Prostate gland (tissue), 2 donors: Measurements from ENCODE around the gene MGAT5. TPM values are rescaled to one million over a fixed set of nuclear protein-coding genes. Genes with fewer than 3 reads are reported as not detected.

Experiments
- DNase-seq: peaks from one replicate; pipeline ENCODE4 v3.0.0-alpha.2; 2019; ENCODE audit warnings: low spot score
- H3K27ac ChIP-seq, 2 donors: fragments of 200-600 bp; sonication (generic); 2 replicates each; pipeline ENCODE4 v1.5.1; 2017 to 2019
- H3K27me3 ChIP-seq: fragments of 200-600 bp; sonication (generic); replicated peaks from 2 replicates; pipeline ENCODE4 v1.5.1; 2019; ENCODE audit not compliant: insufficient read depth
- H3K36me3 ChIP-seq, 2 donors: fragments of 200-600 bp; sonication (generic); 1 replicate in 1 of 2; 2 replicates in 1 of 2; pipeline versions ENCODE4 v1.5.1 to v1.8.1; 2017 to 2019
- H3K4me1 ChIP-seq: fragments of 200-600 bp; sonication (generic); replicated peaks from 2 replicates; pipeline ENCODE4 v1.5.1; 2019
- H3K4me3 ChIP-seq, 2 donors: fragments of 200-600 bp; sonication (generic); 2 replicates each; pipeline ENCODE4 v1.5.1; 2017 to 2019
- H3K9me3 ChIP-seq: fragments of 200-600 bp; sonication (generic); 2 replicates; pipeline ENCODE4 v1.5.1; 2017
- CTCF ChIP-seq, 4 experiments: fragments of 200-600 bp in 2 of 4; fragments of 450-650 bp in 2 of 4; sonication (generic) in 2 of 4; IDR thresholded peaks; 1 replicate in 3 of 4; 2 replicates in 1 of 4; pipeline ENCODE4 v1.5.1; 2016 to 2019; ENCODE audit warnings: antibody characterized with exemption in 4 of 4, mild to moderate bottlenecking in 2 of 4, moderate library complexity in 2 of 4
- POLR2A ChIP-seq: fragments of 450-650 bp; IDR thresholded peaks from one replicate; pipeline ENCODE4 v1.6.1; 2016; ENCODE audit warnings: antibody characterized with exemption, mild to moderate bottlenecking
- POLR2AphosphoS5 ChIP-seq: sonication (generic); formaldehyde crosslinking; IDR thresholded peaks from one replicate; pipeline ENCODE4 v1.6.1; 2017; ENCODE audit warnings: antibody characterized with exemption
- WGBS: methylation state at CpG from one replicate; pipeline ENCODE4 v1.1.5; 2018; 5-methylcytosine and 5-hydroxymethylcytosine counted together
- intact Hi-C: fragments of 100-400 bp; cut with DNase I; formaldehyde crosslinking; loops from one replicate; pipeline ENCODE4 v1.14.2; 2022
- total RNA-seq, 2 donors: library from RNA; depleted of rRNA; stranded (reverse); fragments of >200 nt; gene quantifications; one replicate each; pipeline ENCODE4 v1.1.0, GENCODE V29; 2016

The MGAT5 gene
- total RNA-seq, 2 donors from 2014 or later = 20.1 to 83.2 TPM

GRCh38 chr2:134281815-134282419 lies 28.0 kb downstream of the MGAT5 start:
- DNase-seq = no peak
- WGBS = 50% methylated on average over 5 of the region's 5 CpGs
- H3K4me3 ChIP-seq = no peak overlapping the region
- no peak overlapping the region for H3K27ac ChIP-seq
- no peak for TF ChIP-seq CTCF (IDR thresholded peaks at IDR 0.05)
- no peaks in the 10 kb centered on the region for H3K36me3 ChIP-seq
- intact Hi-C loops = no loop called here
- H3K4me1 ChIP-seq = no peaks in the 10 kb centered on the region
- H3K27me3 ChIP-seq = no peaks in the 10 kb centered on the region
- no peaks in the 10 kb centered on the region for H3K9me3 ChIP-seq

GRCh38 chr2:134282629-134283400 lies 28.9 kb downstream of the MGAT5 start:
- Histone ChIP-seq H3K36me3 (no peaks in the 10 kb centered on the region), H3K4me3 (no peak overlapping the region), H3K4me1 (no peaks in the 10 kb centered on the region), H3K9me3 (no peaks in the 10 kb centered on the region), H3K27me3 (no peaks in the 10 kb centered on the region), H3K27ac (no peak overlapping the region)
- DNase-seq = no peak
- TF ChIP-seq CTCF (IDR thresholded peaks at IDR 0.05) (no peak), POLR2AphosphoS5 (no peak), POLR2A (no peak)
- 78% methylated on average over 4 of the region's 4 CpGs for WGBS
- intact Hi-C loops = no loop called here

GRCh38 chr2:134283661-134284060 lies 29.8 kb downstream of the MGAT5 start:
- Histone ChIP-seq H3K9me3 (no peaks in the 10 kb centered on the region), H3K4me3 (no peak overlapping the region), H3K4me1 (no peaks in the 10 kb centered on the region), H3K27ac (no peak overlapping the region), H3K36me3 (no peaks in the 10 kb centered on the region), H3K27me3 (no peaks in the 10 kb centered on the region)
- TF ChIP-seq CTCF (IDR thresholded peaks at IDR 0.05) = no peak
- no peak for TF ChIP-seq POLR2AphosphoS5
- TF ChIP-seq POLR2A = no peak
- no peak for DNase-seq
- 75% methylated on average over 5 of the region's 5 CpGs for WGBS
- intact Hi-C loops = no loop called here

GRCh38 chr2:134284119-134284670 lies 30.3 kb downstream of the MGAT5 start:
- no peak overlapping the region for H3K27ac ChIP-seq
- WGBS = 52% methylated on average over 1 of the region's 1 CpG
- no peaks in the 10 kb centered on the region for H3K36me3 ChIP-seq
- TF ChIP-seq CTCF (IDR thresholded peaks at IDR 0.05) = no peak
- no peak for TF ChIP-seq POLR2A
- no peak for TF ChIP-seq POLR2AphosphoS5
- DNase-seq = no peak
- H3K4me3 ChIP-seq = no peak overlapping the region
- intact Hi-C loops = no loop called here
- H3K4me1 ChIP-seq = no peaks in the 10 kb centered on the region
- no peaks in the 10 kb centered on the region for H3K9me3 ChIP-seq
- no peaks in the 10 kb centered on the region for H3K27me3 ChIP-seq
